ENCODE measurements around the gene LARGE1.

DNA sequence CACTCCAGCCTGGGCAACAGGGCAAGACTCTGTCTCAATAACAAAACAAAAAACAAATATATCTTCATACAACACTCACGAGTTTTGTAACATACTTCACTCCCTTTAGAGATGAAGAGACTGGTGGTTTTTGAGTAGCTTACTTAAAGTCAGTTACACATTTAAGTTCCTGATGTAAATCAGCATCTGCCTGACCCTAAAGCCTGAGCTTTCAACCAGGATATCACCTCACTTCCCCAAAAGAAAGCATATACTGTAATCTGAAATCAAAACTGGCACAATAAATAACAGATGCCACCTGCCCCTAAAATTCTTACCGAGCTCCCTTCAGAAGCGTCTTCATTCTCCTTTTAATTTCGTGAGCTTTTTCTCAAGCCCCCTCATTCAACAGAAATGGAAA lies 31.5 kb downstream of the LARGE1 start:
- TF ChIP-seq KDM1A (IDR thresholded peaks at IDR 0.05; ENCODE audit: borderline replicate concordance, low read length), result no peak
- TF ChIP-seq POLR2A (IDR thresholded peaks at IDR 0.05; ENCODE audit: control extremely low read depth in 1 of 2, low read depth in 2 of 2, low read length in 2 of 2), result no peak
- TF ChIP-seq POLR2AphosphoS5 (IDR thresholded peaks at IDR 0.05; ENCODE audit: low read depth, low read length), result no peak
